A549 (cell line): ENCODE results near the gene NTNG1. TPM values are rescaled to one million over a fixed set of nuclear protein-coding genes. Genes with fewer than 3 reads are reported as not detected.
"Not testable (repeated sequence)": the region's sequence is repeated elsewhere in the genome, so short reads cannot be mapped to it uniquely, and the experiment has no call there.

ENCODE experiments used
- ATAC-seq, 2 experiments: fragments of 200-7000 bp in 1 of 2; fragments of >200 bp in 1 of 2; cut with Nextera tagmentation in 1 of 2; cut with Tn5 transposase in 1 of 2; 3 replicates each; pipeline versions ENCODE4 v1.8.0 to v1.9.1; 2018 to 2020; ENCODE audit warnings: mild to moderate bottlenecking in 1 of 2, moderate library complexity in 1 of 2
- CTCF ChIA-PET: fragments of 300-600 bp; sonication (Branson Sonifier 250); formaldehyde crosslinking; extraction: SDS; loops from one replicate; lab custom pipeline; 2021; ENCODE audit warnings: antibody characterized with exemption, inconsistent platforms; lab: Yijun Ruan, JAX
- POLR2A ChIA-PET: fragments of 350-600 bp; formaldehyde crosslinking; extraction: SDS; loops from one replicate; lab custom pipeline; 2021; ENCODE audit warnings: antibody characterized with exemption, inconsistent platforms; lab: Yijun Ruan, JAX
- DNase-seq, 2 experiments: peaks; one replicate each; pipeline versions ENCODE4 v3.0.0 to v3.0.0-alpha.2; 2011 to 2016; ENCODE audit warnings: low read depth in 1 of 2, low spot score in 1 of 2
- FAIRE-seq: peaks from 2 replicates; lab custom pipeline; 2011; peaks lifted over from hg19 to GRCh38; lab: Jason Lieb, UNC
- H3K27ac ChIP-seq, 2 experiments: fragments of >200 bp; sonication (Bioruptor Twin); formaldehyde crosslinking; 3 replicates each; pipeline ENCODE4 v1.5.1; 2016 to 2017
- H3K4me1 ChIP-seq: fragments of >200 bp; sonication (Bioruptor Twin); formaldehyde crosslinking; 3 replicates; pipeline ENCODE4 v1.6.1; 2016
- H3K4me2 ChIP-seq: fragments of >200 bp; sonication (Bioruptor Twin); formaldehyde crosslinking; 3 replicates; pipeline ENCODE4 v1.6.1; 2016
- H3K4me3 ChIP-seq: fragments of >200 bp; sonication (Bioruptor Twin); formaldehyde crosslinking; 3 replicates; pipeline ENCODE4 v1.5.1; 2016
- H3K9me3 ChIP-seq: fragments of >200 bp; sonication (Bioruptor Twin); formaldehyde crosslinking; 3 replicates; pipeline ENCODE4 v1.6.1; 2016
- BHLHE40 ChIP-seq: IDR thresholded peaks from 2 replicates; pipeline ENCODE4 v1.6.1; 2012; ENCODE audit warnings: low read depth, low read length, inconsistent platforms
- CBX2 ChIP-seq: fragments of 200-600 bp; sonication (generic); IDR thresholded peaks from 2 replicates; pipeline ENCODE4 v1.6.1; 2016; ENCODE audit warnings: low read depth, mild to moderate bottlenecking, borderline replicate concordance
- CBX8 ChIP-seq: fragments of 200-600 bp; sonication (generic); IDR thresholded peaks from 2 replicates; pipeline ENCODE4 v1.6.1; 2016
- CHD4 ChIP-seq: fragments of 200-600 bp; sonication (generic); IDR thresholded peaks from 2 replicates; pipeline ENCODE4 v1.6.1; 2016; ENCODE audit warnings: antibody characterized with exemption, mild to moderate bottlenecking, borderline replicate concordance
- EHF ChIP-seq: fragments of 250-450 bp; sonication (Bioruptor Pico); IDR thresholded peaks from 2 replicates; pipeline ENCODE4 v1.5.0; 2020; ENCODE audit warnings: mild to moderate bottlenecking
- EP300 ChIP-seq, 2 experiments: fragments of >200 bp; sonication (Bioruptor Twin); formaldehyde crosslinking; IDR thresholded peaks; 2 replicates in 1 of 2; 3 replicates in 1 of 2; pipeline ENCODE4 v1.6.1; 2016 to 2017
- FOSB ChIP-seq: fragments of 250-450 bp; sonication (Bioruptor Pico); IDR thresholded peaks from 2 replicates; pipeline ENCODE4 v1.5.0; 2020; ENCODE audit warnings: mild to moderate bottlenecking, moderate library complexity
- HDAC2 ChIP-seq: fragments of 200-600 bp; sonication (generic); IDR thresholded peaks from 2 replicates; pipeline ENCODE4 v1.6.1; 2016
- HEYL ChIP-seq: fragments of 250-450 bp; sonication (Bioruptor Pico); IDR thresholded peaks from 2 replicates; pipeline ENCODE4 v1.8.0; 2021; ENCODE audit warnings: mild to moderate bottlenecking, moderate library complexity
- HOXA7 ChIP-seq: fragments of 250-450 bp; sonication (Bioruptor Pico); IDR thresholded peaks from 2 replicates; pipeline ENCODE4 v1.5.0; 2020; ENCODE audit warnings: mild to moderate bottlenecking, moderate library complexity
- HOXB13 ChIP-seq: fragments of 250-450 bp; sonication (Bioruptor Pico); IDR thresholded peaks from 2 replicates; pipeline ENCODE4 v1.5.0; 2020; ENCODE audit warnings: low read depth, mild to moderate bottlenecking, moderate library complexity
- JUN ChIP-seq, 2 experiments: fragments of >200 bp; sonication (Bioruptor Twin); formaldehyde crosslinking; IDR thresholded peaks; 2 replicates in 1 of 2; 3 replicates in 1 of 2; pipeline ENCODE4 v1.6.1; 2016 to 2017
- KDM5A ChIP-seq: fragments of 200-600 bp; sonication (generic); IDR thresholded peaks from 2 replicates; pipeline ENCODE4 v1.6.1; 2016; ENCODE audit warnings: antibody characterized with exemption, mild to moderate bottlenecking
- MAZ ChIP-seq: fragments of 150-350 bp; IDR thresholded peaks from 2 replicates; pipeline ENCODE4 v1.6.1; 2014; ENCODE audit warnings: antibody characterized with exemption, low read depth, low read length, borderline replicate concordance
- NPAS2 ChIP-seq: fragments of 250-450 bp; sonication (Bioruptor Pico); IDR thresholded peaks from 2 replicates; pipeline ENCODE4 v1.8.0; 2022; ENCODE audit warnings: mild to moderate bottlenecking, moderate library complexity, borderline replicate concordance
- POLR2AphosphoS2 ChIP-seq: conservative IDR thresholded peaks from 2 replicates; pipeline ENCODE4 v1.6.1; 2012; ENCODE audit warnings: low read length, improper control_type of control experiment, inconsistent platforms
- RCOR1 ChIP-seq: fragments of 150-350 bp; IDR thresholded peaks from 2 replicates; pipeline ENCODE4 v1.6.1; 2014; ENCODE audit warnings: antibody characterized with exemption, low read length, low read depth
- RNF2 ChIP-seq: fragments of 200-600 bp; sonication (generic); IDR thresholded peaks from 2 replicates; pipeline ENCODE4 v1.6.1; 2016; ENCODE audit warnings: low read depth, mild to moderate bottlenecking, antibody characterized with exemption, moderate library complexity, borderline replicate concordance
- SMC3 ChIP-seq: fragments of >200 bp; sonication (Bioruptor Twin); formaldehyde crosslinking; IDR thresholded peaks from 3 replicates; pipeline ENCODE4 v1.6.1; 2018; ENCODE audit warnings: inconsistent platforms
- SREBF2 ChIP-seq: fragments of 450-650 bp; IDR thresholded peaks from 2 replicates; pipeline ENCODE4 v1.6.1; 2014; ENCODE audit warnings: mild to moderate bottlenecking, moderate library complexity
- TFCP2L1 ChIP-seq: fragments of 250-450 bp; sonication (Bioruptor Pico); IDR thresholded peaks from 2 replicates; pipeline ENCODE4 v1.5.0; 2021; ENCODE audit warnings: mild to moderate bottlenecking
- ZFP36 ChIP-seq: fragments of 450-650 bp; IDR thresholded peaks from 2 replicates; pipeline ENCODE4 v1.6.1; 2014; ENCODE audit warnings: borderline replicate concordance; ENCODE audit not compliant: partially characterized antibody
- ZNF302 ChIP-seq: fragments of 250-450 bp; sonication (Bioruptor Pico); IDR thresholded peaks from 2 replicates; pipeline ENCODE4 v1.9.0; 2021; ENCODE audit warnings: inconsistent platforms, mild to moderate bottlenecking, moderate library complexity
- WGBS: methylation state at CpG from one replicate; pipeline ENCODE4 v1.1.6; 2017; ENCODE audit errors: missing lambda C conversion rate; 5-methylcytosine and 5-hydroxymethylcytosine counted together
- polyA plus RNA-seq, 4 experiments: library from polyadenylated mRNA; depleted of rRNA in 3 of 4; stranded (reverse); fragments of >200 nt; fragmentation: RNase III in 1 of 4; extraction: RNeasy Plus Mini Kit Qiagen cat#74134 plus additional on column Dnase treatment in 1 of 4; gene quantifications; 2 replicates in 3 of 4; 3 replicates in 1 of 4; pipeline ENCODE4 v1.2.3, GENCODE V29; 2011 to 2017
- TF ChIP-seq, protein P1 (sequence below): fragments of >200 bp; sonication (Bioruptor Twin); formaldehyde crosslinking; IDR thresholded peaks from 3 replicates; pipeline ENCODE4 v1.5.1; 2016
- TF ChIP-seq, protein P2 (sequence below): fragments of 250-450 bp; sonication (Bioruptor Pico); IDR thresholded peaks from 2 replicates; pipeline ENCODE4 v1.5.0; 2021; ENCODE audit warnings: mild to moderate bottlenecking, moderate library complexity, borderline replicate concordance
- TF ChIP-seq, protein P3 (sequence below): fragments of 200-600 bp; sonication (generic); IDR thresholded peaks from 2 replicates; pipeline ENCODE4 v1.6.1; 2016; ENCODE audit warnings: antibody characterized with exemption, mild to moderate bottlenecking, moderate library complexity
- TF ChIP-seq, protein P4 (sequence below): fragments of >200 bp; sonication (Bioruptor Twin); formaldehyde crosslinking; IDR thresholded peaks from 2 replicates; pipeline ENCODE4 v1.6.1; 2016

The NTNG1 gene
- polyA plus RNA-seq, 2 of the 4 experiments (the other 2 are of a cell fraction) = not detected

DNA sequence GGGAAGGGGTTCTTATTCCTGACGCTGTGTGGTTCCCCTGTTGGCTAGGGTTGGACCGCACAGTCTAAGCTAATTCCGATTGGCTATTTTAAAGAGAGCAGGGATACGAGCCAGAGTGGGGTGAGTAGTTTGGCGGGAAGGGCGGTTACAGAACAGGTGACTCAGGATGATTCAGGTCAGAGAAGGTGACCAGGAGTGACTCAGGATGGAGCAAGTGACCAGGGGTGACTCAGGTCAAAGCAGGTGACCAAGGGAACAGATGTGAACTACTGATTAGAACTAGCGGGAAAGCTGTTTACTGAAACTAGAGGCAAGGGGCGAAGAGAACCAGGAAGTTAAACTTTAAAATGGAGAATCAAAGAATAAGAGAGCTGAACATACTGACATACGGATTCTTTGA lies 24.1 kb downstream of the NTNG1 start:
- DNase-seq = not testable (repeated sequence)

DNA sequence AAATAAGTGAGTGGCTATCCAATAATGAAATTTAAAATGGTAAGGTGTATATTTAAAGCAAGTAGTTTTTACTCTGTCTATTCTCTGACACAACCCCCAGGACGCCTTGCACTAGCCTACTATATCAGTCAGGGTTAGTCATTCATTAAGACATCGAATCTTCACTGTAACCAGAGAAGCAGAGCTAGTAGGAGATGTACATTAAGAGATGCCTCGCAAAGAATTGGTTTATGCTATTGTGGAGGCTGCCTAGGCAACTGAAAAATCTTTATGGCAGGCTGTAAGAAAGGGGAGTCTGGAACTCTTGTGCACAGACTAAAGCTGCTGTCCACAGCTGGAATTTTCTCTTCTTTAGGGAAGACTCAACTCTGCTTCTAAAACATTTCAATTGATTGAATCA lies 28.8 kb downstream of the NTNG1 start:
- FAIRE-seq (no peak), DNase-seq (no peak), ATAC-seq (no peak)
- Histone ChIP-seq H3K9me3 (no peaks in the 10 kb centered on the region), H3K27ac (no peak overlapping the region), H3K4me1 (no peaks in the 10 kb centered on the region), H3K4me2 (no peak overlapping the region), H3K4me3 (no peak overlapping the region)
- ChIA-PET POLR2A (no interaction called here), CTCF (no interaction called here)
- TF ChIP-seq HOXA7 (CRISPR knock-in tag) (no peak), FOSB (CRISPR knock-in tag) (no peak), SREBF2 (no peak), ZFP36 (no peak), CBX2 (no peak), HOXB13 (CRISPR knock-in tag) (no peak), EHF (CRISPR knock-in tag) (no peak), POLR2AphosphoS2 (no peak), NPAS2 (CRISPR knock-in tag) (no peak), MAZ (no peak), CHD4 (no peak), ZNF302 (CRISPR knock-in tag) (no peak), RNF2 (no peak), SMC3 (no peak), CBX8 (no peak), KDM5A (no peak), BHLHE40 (no peak), HDAC2 (no peak)
- TF ChIP-seq, protein P1, sequence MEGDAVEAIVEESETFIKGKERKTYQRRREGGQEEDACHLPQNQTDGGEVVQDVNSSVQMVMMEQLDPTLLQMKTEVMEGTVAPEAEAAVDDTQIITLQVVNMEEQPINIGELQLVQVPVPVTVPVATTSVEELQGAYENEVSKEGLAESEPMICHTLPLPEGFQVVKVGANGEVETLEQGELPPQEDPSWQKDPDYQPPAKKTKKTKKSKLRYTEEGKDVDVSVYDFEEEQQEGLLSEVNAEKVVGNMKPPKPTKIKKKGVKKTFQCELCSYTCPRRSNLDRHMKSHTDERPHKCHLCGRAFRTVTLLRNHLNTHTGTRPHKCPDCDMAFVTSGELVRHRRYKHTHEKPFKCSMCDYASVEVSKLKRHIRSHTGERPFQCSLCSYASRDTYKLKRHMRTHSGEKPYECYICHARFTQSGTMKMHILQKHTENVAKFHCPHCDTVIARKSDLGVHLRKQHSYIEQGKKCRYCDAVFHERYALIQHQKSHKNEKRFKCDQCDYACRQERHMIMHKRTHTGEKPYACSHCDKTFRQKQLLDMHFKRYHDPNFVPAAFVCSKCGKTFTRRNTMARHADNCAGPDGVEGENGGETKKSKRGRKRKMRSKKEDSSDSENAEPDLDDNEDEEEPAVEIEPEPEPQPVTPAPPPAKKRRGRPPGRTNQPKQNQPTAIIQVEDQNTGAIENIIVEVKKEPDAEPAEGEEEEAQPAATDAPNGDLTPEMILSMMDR = no peak
- TF ChIP-seq, protein P2, sequence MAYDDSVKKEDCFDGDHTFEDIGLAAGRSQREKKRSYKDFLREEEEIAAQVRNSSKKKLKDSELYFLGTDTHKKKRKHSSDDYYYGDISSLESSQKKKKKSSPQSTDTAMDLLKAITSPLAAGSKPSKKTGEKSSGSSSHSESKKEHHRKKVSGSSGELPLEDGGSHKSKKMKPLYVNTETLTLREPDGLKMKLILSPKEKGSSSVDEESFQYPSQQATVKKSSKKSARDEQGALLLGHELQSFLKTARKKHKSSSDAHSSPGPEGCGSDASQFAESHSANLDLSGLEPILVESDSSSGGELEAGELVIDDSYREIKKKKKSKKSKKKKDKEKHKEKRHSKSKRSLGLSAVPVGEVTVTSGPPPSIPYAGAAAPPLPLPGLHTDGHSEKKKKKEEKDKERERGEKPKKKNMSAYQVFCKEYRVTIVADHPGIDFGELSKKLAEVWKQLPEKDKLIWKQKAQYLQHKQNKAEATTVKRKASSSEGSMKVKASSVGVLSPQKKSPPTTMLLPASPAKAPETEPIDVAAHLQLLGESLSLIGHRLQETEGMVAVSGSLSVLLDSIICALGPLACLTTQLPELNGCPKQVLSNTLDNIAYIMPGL (CRISPR knock-in tag) = no peak
- 2% methylated on average over 3 of the region's 3 CpGs for WGBS

More for the DNA sequence above, 24.1 kb downstream of the NTNG1 start:
- H3K4me2 ChIP-seq, FAIRE-seq, H3K9me3 ChIP-seq, H3K27ac ChIP-seq, H3K4me3 ChIP-seq, H3K4me1 ChIP-seq, ATAC-seq, POLR2A ChIA-PET: not testable (repeated sequence)
- CTCF ChIA-PET = interaction anchor here (0.8 kb wide), 1 partner anchor 111 kb away, joined by 3 read pairs; no protein-coding TSS in a partner anchor
- 23% methylated on average over 9 of the region's 9 CpGs for WGBS

DNA sequence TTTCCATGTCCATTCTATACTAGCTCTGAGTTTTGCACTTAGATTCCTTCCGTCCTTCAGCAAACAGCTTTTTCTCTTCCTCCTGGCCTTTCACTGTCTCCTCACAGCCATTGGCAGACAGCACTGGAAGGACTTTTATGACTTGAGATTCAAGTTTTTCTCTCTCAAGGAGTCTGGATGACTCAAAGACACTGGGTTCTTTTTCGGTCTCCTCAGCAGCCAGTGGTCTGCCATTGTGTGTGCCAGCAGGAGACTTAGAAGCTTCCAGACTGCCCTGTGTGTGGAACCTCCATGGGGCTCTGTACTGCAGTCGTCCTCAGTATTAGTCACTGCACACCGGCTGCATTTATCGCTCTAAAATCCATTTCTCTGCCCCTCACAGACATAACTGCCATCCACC lies 30.5 kb downstream of the NTNG1 start:
- DNase-seq = no peak
- Histone ChIP-seq H3K9me3 (no peaks in the 10 kb centered on the region), H3K4me3 (no peak overlapping the region), H3K4me2 (no peak overlapping the region), H3K27ac (no peak overlapping the region), H3K4me1 (no peaks in the 10 kb centered on the region)
- FAIRE-seq = no peak
- CTCF ChIA-PET = no interaction called here
- TF ChIP-seq HEYL (CRISPR knock-in tag) = no peak
- TF ChIP-seq TFCP2L1 (CRISPR knock-in tag) = no peak
- TF ChIP-seq, protein P3, sequence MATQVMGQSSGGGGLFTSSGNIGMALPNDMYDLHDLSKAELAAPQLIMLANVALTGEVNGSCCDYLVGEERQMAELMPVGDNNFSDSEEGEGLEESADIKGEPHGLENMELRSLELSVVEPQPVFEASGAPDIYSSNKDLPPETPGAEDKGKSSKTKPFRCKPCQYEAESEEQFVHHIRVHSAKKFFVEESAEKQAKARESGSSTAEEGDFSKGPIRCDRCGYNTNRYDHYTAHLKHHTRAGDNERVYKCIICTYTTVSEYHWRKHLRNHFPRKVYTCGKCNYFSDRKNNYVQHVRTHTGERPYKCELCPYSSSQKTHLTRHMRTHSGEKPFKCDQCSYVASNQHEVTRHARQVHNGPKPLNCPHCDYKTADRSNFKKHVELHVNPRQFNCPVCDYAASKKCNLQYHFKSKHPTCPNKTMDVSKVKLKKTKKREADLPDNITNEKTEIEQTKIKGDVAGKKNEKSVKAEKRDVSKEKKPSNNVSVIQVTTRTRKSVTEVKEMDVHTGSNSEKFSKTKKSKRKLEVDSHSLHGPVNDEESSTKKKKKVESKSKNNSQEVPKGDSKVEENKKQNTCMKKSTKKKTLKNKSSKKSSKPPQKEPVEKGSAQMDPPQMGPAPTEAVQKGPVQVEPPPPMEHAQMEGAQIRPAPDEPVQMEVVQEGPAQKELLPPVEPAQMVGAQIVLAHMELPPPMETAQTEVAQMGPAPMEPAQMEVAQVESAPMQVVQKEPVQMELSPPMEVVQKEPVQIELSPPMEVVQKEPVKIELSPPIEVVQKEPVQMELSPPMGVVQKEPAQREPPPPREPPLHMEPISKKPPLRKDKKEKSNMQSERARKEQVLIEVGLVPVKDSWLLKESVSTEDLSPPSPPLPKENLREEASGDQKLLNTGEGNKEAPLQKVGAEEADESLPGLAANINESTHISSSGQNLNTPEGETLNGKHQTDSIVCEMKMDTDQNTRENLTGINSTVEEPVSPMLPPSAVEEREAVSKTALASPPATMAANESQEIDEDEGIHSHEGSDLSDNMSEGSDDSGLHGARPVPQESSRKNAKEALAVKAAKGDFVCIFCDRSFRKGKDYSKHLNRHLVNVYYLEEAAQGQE = no peak
- no peak for TF ChIP-seq BHLHE40
- no peak for TF ChIP-seq NPAS2 (CRISPR knock-in tag)
- TF ChIP-seq JUN (IDR thresholded peaks at IDR 0.05) = no peak
- no peak for TF ChIP-seq EP300 (IDR thresholded peaks at IDR 0.05)
- no peak for TF ChIP-seq ZNF302 (CRISPR knock-in tag)
- no peak for TF ChIP-seq KDM5A
- TF ChIP-seq RCOR1 = no peak
- no peak for TF ChIP-seq SMC3
- TF ChIP-seq, protein P4, sequence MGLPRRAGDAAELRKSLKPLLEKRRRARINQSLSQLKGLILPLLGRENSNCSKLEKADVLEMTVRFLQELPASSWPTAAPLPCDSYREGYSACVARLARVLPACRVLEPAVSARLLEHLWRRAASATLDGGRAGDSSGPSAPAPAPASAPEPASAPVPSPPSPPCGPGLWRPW = no peak
- POLR2A ChIA-PET = no interaction called here
- WGBS = 27% methylated on average over 5 of the region's 5 CpGs
- ATAC-seq = no peak
